ENCODE results near the gene ZNF839. TPM values are rescaled to one million over a fixed set of nuclear protein-coding genes. Genes with fewer than 3 reads are reported as not detected.

Gene ZNF839
- total and polyA plus RNA-seq, 4 experiments from 2014 or later: 4.0 to 21.7 (median 13.0) TPM

- intact Hi-C loops (cut with micrococcal nuclease): no loop called here
- Histone ChIP-seq H3K9me3 (ENCODE audit: control insufficient read depth in 1 of 2, low read length in 2 of 2) (no peaks in the 10 kb centered on the region), H3K36me3 (ENCODE audit: insufficient read depth, low read length) (no peaks in the 10 kb centered on the region), H3K4me3 (ENCODE audit: low read length in 2 of 2) (peak overlapping the region; percentile 19 to 99), H3K4me1 (ENCODE audit: insufficient read depth, low read length) (peaks cover 45% of the 10 kb centered on the region), H3K27me3 (ENCODE audit: insufficient read depth, low read length) (no peaks in the 10 kb centered on the region), H3K27ac (ENCODE audit: low read depth, low read length) (peak overlapping the region; percentile 71)
- POLR2A ChIA-PET (ENCODE audit: partially characterized antibody): interaction anchor here (0.9 to 4.6 kb wide), 8 partner anchors 12 to 371 kb away, joined by 3 to 24 read pairs (median 5); partner anchors contain the start of genes CINP, MOK and TECPR2
- H3K4me3 Mint-ChIP-seq: peak overlapping the region; percentile 87 to 92 (median 91)
- peaks cover 3 to 9% of the 10 kb centered on the region in 2 donors for H3K27me3 Mint-ChIP-seq
- H3K27ac Mint-ChIP-seq: peak overlapping the region; percentile 88 to 100 (median 95)
- peak in 4 of 5 donors; percentile 44 to 69 (median 47) for DNase-seq
- CTCF ChIA-PET (ENCODE audit: partially characterized antibody): interaction anchor here (1.4 to 1.7 kb wide), 2 partner anchors 15 to 196 kb away, joined by 4 read pairs; no protein-coding TSS in a partner anchor
- peaks cover 0 to 12% (median 0%) of the 10 kb centered on the region in 8 donors for H3K9me3 Mint-ChIP-seq
- H3K4me1 Mint-ChIP-seq: peaks cover 27 to 67% (median 44%) of the 10 kb centered on the region in 4 donors
- H3K36me3 Mint-ChIP-seq: peaks cover 0 to 18% of the 10 kb centered on the region in 2 donors
Observed at GRCh38 chr14:102320033-102320660, 601 bp downstream of the ZNF839 start.

GRCh38 chr14:102320671-102321455 is 1.3 kb downstream of the ZNF839 start:
- H3K9me3 ChIP-seq (ENCODE audit: control insufficient read depth in 1 of 2, low read length in 2 of 2): no peaks in the 10 kb centered on the region
- no peaks in the 10 kb centered on the region for H3K36me3 ChIP-seq (ENCODE audit: insufficient read depth, low read length)
- intact Hi-C loops (cut with micrococcal nuclease): no loop called here
- no peaks in the 10 kb centered on the region for H3K27me3 ChIP-seq (ENCODE audit: insufficient read depth, low read length)
- H3K9me3 Mint-ChIP-seq: peaks cover 0 to 12% (median 0%) of the 10 kb centered on the region in 8 donors
- H3K27me3 Mint-ChIP-seq: peaks cover 3 to 9% of the 10 kb centered on the region in 2 donors
- peaks cover 2 to 18% of the 10 kb centered on the region in 2 donors for H3K36me3 Mint-ChIP-seq
- ChIA-PET CTCF (ENCODE audit: partially characterized antibody) (interaction anchor here (0.6 to 1.7 kb wide), 4 partner anchors 14 to 362 kb away, joined by 3 to 4 read pairs (median 4); no protein-coding TSS in a partner anchor), POLR2A (ENCODE audit: partially characterized antibody) (interaction anchor here (1.2 to 4.6 kb wide), 5 partner anchors 9 to 372 kb away, joined by 3 to 24 read pairs (median 5); partner anchors contain the start of genes CINP, MOK and TECPR2)
- peak overlapping the region in 6 of 7 donors; percentile 88 to 100 (median 96) for H3K27ac Mint-ChIP-seq
- H3K4me1 Mint-ChIP-seq: peaks cover 27 to 60% (median 44%) of the 10 kb centered on the region in 4 donors
- peak overlapping the region; percentile 87 to 92 (median 91) for H3K4me3 Mint-ChIP-seq
- peak overlapping the region in 1 of 2 donors; percentile 99 for H3K4me3 ChIP-seq (ENCODE audit: low read length in 2 of 2)
- H3K27ac ChIP-seq (ENCODE audit: low read depth, low read length): peak overlapping the region; percentile 71
- H3K4me1 ChIP-seq (ENCODE audit: insufficient read depth, low read length): peaks cover 43% of the 10 kb centered on the region
- no peak for DNase-seq

- H3K27ac Mint-ChIP-seq: peak overlapping the region in 6 of 7 donors; percentile 2 to 100 (median 60)
- intact Hi-C loops (cut with micrococcal nuclease): no loop called here
- H3K27me3 ChIP-seq (ENCODE audit: insufficient read depth, low read length): no peaks in the 10 kb centered on the region
- peaks cover 35% of the 10 kb centered on the region for H3K4me1 ChIP-seq (ENCODE audit: insufficient read depth, low read length)
- H3K36me3 Mint-ChIP-seq: peaks cover 8 to 18% of the 10 kb centered on the region in 2 donors
- H3K27me3 Mint-ChIP-seq: peaks cover 2 to 4% of the 10 kb centered on the region in 2 donors
- ChIA-PET CTCF (ENCODE audit: partially characterized antibody) (interaction anchor here (0.6 to 1.7 kb wide), 3 partner anchors 45 to 363 kb away, joined by 3 to 4 read pairs (median 3); no protein-coding TSS in a partner anchor), POLR2A (ENCODE audit: partially characterized antibody) (interaction anchor here (1.1 to 1.7 kb wide), 3 partner anchors 8 to 42 kb away, joined by 3 read pairs; partner anchors contain the start of genes CINP and TECPR2)
- peak overlapping the region in 4 of 8 donors; percentile 1 to 30 (median 23) for H3K4me3 Mint-ChIP-seq
- H3K36me3 ChIP-seq (ENCODE audit: insufficient read depth, low read length): peaks cover 4% of the 10 kb centered on the region
- peaks cover 25 to 54% (median 39%) of the 10 kb centered on the region in 4 donors for H3K4me1 Mint-ChIP-seq
- H3K4me3 ChIP-seq (ENCODE audit: low read length in 2 of 2): no peak overlapping the region
- H3K27ac ChIP-seq (ENCODE audit: low read depth, low read length): no peak overlapping the region
- peaks cover 0 to 9% (median 0%) of the 10 kb centered on the region in 8 donors for H3K9me3 Mint-ChIP-seq
- no peak for DNase-seq
- H3K9me3 ChIP-seq (ENCODE audit: control insufficient read depth in 1 of 2, low read length in 2 of 2): no peaks in the 10 kb centered on the region
Observed at GRCh38 chr14:102321456-102322422, 2.2 kb downstream of the ZNF839 start.

GRCh38 chr14:102323102-102323501 is 3.6 kb downstream of the ZNF839 start:
- peaks cover 24% of the 10 kb centered on the region for H3K4me1 ChIP-seq (ENCODE audit: insufficient read depth, low read length)
- ChIA-PET POLR2A (ENCODE audit: partially characterized antibody) (interaction anchor here (1.7 kb wide), 1 partner anchor 40 kb away, joined by 3 read pairs; the partner anchor contains the start of genes CINP and TECPR2), CTCF (ENCODE audit: partially characterized antibody) (no interaction called here)
- DNase-seq: peak in 1 of 5 donors; percentile 18
- H3K36me3 ChIP-seq (ENCODE audit: insufficient read depth, low read length): peaks cover 4% of the 10 kb centered on the region
- Mint-ChIP-seq H3K27me3 (peaks cover 0 to 1% of the 10 kb centered on the region in 2 donors), H3K4me1 (peaks cover 17 to 40% (median 29%) of the 10 kb centered on the region in 4 donors), H3K36me3 (peaks cover 8 to 12% of the 10 kb centered on the region in 2 donors), H3K27ac (peak overlapping the region in 6 of 7 donors; percentile 27 to 90 (median 71)), H3K9me3 (no peaks in the 10 kb centered on the region), H3K4me3 (peak overlapping the region in 1 of 8 donors; percentile 32)
- no peak overlapping the region for H3K27ac ChIP-seq (ENCODE audit: low read depth, low read length)
- no peak overlapping the region for H3K4me3 ChIP-seq (ENCODE audit: low read length in 2 of 2)
- H3K9me3 ChIP-seq (ENCODE audit: control insufficient read depth in 1 of 2, low read length in 2 of 2): no peaks in the 10 kb centered on the region
- intact Hi-C loops (cut with micrococcal nuclease): no loop called here
- H3K27me3 ChIP-seq (ENCODE audit: insufficient read depth, low read length): no peaks in the 10 kb centered on the region

GRCh38 chr14:102325791-102326345 is 6.3 kb downstream of the ZNF839 start:
- POLR2A ChIA-PET (ENCODE audit: partially characterized antibody): no interaction called here
- Histone ChIP-seq H3K9me3 (ENCODE audit: control insufficient read depth in 1 of 2, low read length in 2 of 2) (no peaks in the 10 kb centered on the region), H3K4me1 (ENCODE audit: insufficient read depth, low read length) (peaks cover 4% of the 10 kb centered on the region), H3K27ac (ENCODE audit: low read depth, low read length) (no peak overlapping the region), H3K27me3 (ENCODE audit: insufficient read depth, low read length) (no peaks in the 10 kb centered on the region), H3K4me3 (ENCODE audit: low read length in 2 of 2) (no peak overlapping the region), H3K36me3 (ENCODE audit: insufficient read depth, low read length) (peaks cover 4% of the 10 kb centered on the region)
- CTCF ChIA-PET (ENCODE audit: partially characterized antibody): interaction anchor here (0.6 to 1.9 kb wide), 3 partner anchors 12 to 753 kb away, joined by 3 to 6 read pairs (median 5); no protein-coding TSS in a partner anchor
- no peaks in the 10 kb centered on the region for H3K27me3 Mint-ChIP-seq
- peak overlapping the region in 1 of 7 donors; percentile 17 for H3K27ac Mint-ChIP-seq
- peaks cover 6 to 18% (median 12%) of the 10 kb centered on the region in 4 donors for H3K4me1 Mint-ChIP-seq
- intact Hi-C loops (cut with micrococcal nuclease): no loop called here
- DNase-seq: no peak
- no peak overlapping the region for H3K4me3 Mint-ChIP-seq
- peaks cover 8 to 12% of the 10 kb centered on the region in 2 donors for H3K36me3 Mint-ChIP-seq
- H3K9me3 Mint-ChIP-seq: no peaks in the 10 kb centered on the region

- H3K36me3 Mint-ChIP-seq: peaks cover 8 to 12% of the 10 kb centered on the region in 2 donors
- intact Hi-C loops (cut with micrococcal nuclease): no loop called here
- ChIA-PET CTCF (ENCODE audit: partially characterized antibody) (interaction anchor here (1.9 kb wide), 1 partner anchor 13 kb away, joined by 6 read pairs; no protein-coding TSS in a partner anchor), POLR2A (ENCODE audit: partially characterized antibody) (no interaction called here)
- H3K4me3 ChIP-seq (ENCODE audit: low read length in 2 of 2): no peak overlapping the region
- H3K9me3 ChIP-seq (ENCODE audit: control insufficient read depth in 1 of 2, low read length in 2 of 2): no peaks in the 10 kb centered on the region
- no peaks in the 10 kb centered on the region for H3K4me1 ChIP-seq (ENCODE audit: insufficient read depth, low read length)
- H3K27ac Mint-ChIP-seq: peak overlapping the region in 1 of 7 donors; percentile 10
- H3K9me3 Mint-ChIP-seq: no peaks in the 10 kb centered on the region
- H3K36me3 ChIP-seq (ENCODE audit: insufficient read depth, low read length): peaks cover 4% of the 10 kb centered on the region
- DNase-seq: no peak
- H3K4me3 Mint-ChIP-seq: no peak overlapping the region
- H3K4me1 Mint-ChIP-seq: peaks cover 3 to 11% (median 9%) of the 10 kb centered on the region in 4 donors
- H3K27me3 ChIP-seq (ENCODE audit: insufficient read depth, low read length): no peaks in the 10 kb centered on the region
- H3K27me3 Mint-ChIP-seq: no peaks in the 10 kb centered on the region
- no peak overlapping the region for H3K27ac ChIP-seq (ENCODE audit: low read depth, low read length)
Observed at GRCh38 chr14:102326583-102326982, 7.0 kb downstream of the ZNF839 start.

Measured in CD4-positive, alpha-beta memory T cell (primary cell).